ENCODE results near the gene IGSF21.

DNA sequence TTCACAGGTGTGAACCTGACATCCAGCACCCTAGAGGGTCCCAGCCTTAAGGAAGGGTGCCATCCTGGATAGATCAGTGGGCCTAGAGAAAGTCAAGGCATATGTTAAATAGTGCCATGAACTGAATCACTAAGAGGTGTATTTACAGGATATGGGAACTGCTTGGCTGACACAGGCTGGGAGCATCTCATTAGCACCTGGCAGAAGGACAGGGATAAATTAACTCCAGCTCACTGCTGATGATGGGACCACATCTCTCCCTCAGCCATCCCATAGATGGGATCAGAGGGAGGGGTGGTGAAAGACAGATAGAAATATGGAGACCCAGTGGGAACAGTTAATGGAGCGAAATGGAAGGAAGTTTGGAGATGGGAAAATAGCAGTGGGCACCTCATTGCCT lies 122.0 kb downstream of the IGSF21 start:
- TF ChIP-seq, protein P1, sequence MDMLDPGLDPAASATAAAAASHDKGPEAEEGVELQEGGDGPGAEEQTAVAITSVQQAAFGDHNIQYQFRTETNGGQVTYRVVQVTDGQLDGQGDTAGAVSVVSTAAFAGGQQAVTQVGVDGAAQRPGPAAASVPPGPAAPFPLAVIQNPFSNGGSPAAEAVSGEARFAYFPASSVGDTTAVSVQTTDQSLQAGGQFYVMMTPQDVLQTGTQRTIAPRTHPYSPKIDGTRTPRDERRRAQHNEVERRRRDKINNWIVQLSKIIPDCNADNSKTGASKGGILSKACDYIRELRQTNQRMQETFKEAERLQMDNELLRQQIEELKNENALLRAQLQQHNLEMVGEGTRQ (IDR thresholded peaks at IDR 0.05; ENCODE audit: borderline replicate concordance, low read depth, low read length) = no peak
- TF ChIP-seq HDAC2 (IDR thresholded peaks at IDR 0.05) (no peak), JUNB (IDR thresholded peaks at IDR 0.05) (no peak), CTCF (IDR thresholded peaks at IDR 0.05 in 2 of 3, conservative IDR thresholded peaks at IDR 0.05 in 1 of 3; ENCODE audit: control insufficient read depth in 2 of 3, extremely low read depth in 1 of 3, insufficient read depth in 1 of 3, low read depth in 3 of 3, low read length in 3 of 3) (no peak), SP1 (IDR thresholded peaks at IDR 0.05; ENCODE audit: low read depth, low read length) (no peak), E4F1 (IDR thresholded peaks at IDR 0.05; ENCODE audit: borderline replicate concordance, partially characterized antibody) (no peak), ATF3 (IDR thresholded peaks at IDR 0.05; ENCODE audit: borderline replicate concordance, extremely low read depth, low read depth, low read length) (no peak), CBX5 (IDR thresholded peaks at IDR 0.05; ENCODE audit: low read depth) (no peak), POLR2A (IDR thresholded peaks at IDR 0.05; ENCODE audit: low read depth, low read length) (no peak)

All from GM12878 (cell line).